ENCODE data around the gene COL27A1. TPM values are rescaled to one million over a fixed set of nuclear protein-coding genes. Genes with fewer than 3 reads are reported as not detected.

COL27A1 gene
- total RNA-seq, 3 donors from 2014 or later: 3.5 to 22.0 (median 6.7) TPM

DNA sequence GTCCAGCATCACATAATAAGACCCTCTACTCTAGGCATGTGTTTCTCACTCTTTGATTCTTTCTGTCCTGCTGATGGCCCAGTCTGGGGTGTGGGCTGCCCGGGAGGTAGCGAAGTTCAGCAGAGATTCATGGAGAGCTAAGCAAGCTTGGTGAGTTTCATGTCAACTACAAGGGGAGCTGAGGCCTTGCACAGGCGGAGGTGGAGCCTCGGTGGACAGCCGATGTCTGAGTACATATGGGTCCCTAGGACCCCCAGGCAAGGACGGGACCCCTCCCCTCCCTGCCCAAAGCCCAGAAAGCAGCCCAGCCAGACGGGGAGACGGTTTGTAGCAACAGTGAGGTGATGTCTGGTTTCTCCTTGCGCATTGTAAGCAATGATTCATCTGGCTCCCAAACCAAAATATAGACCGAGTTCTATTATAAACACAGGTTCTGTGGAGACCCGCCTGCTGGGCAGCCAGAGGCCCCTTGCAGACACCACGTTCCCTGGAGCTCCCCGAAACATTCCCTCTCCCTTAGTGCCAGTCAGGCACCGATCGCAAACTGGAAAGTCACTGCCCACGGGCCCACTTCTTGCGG lies 45.5 kb downstream of the COL27A1 start:
- peaks cover 0 to 4% of the 10 kb centered on the region in 2 donors for H3K4me1 ChIP-seq
- no peak overlapping the region for H3K27ac ChIP-seq
- no peak for DNase-seq (ENCODE audit: low spot score in 2 of 2)
- intact Hi-C loops (cut with DNase I; ENCODE audit: low total_unique reads): no loop called here
- H3K36me3 ChIP-seq: no peaks in the 10 kb centered on the region
- TF ChIP-seq POLR2AphosphoS5 (IDR thresholded peaks at IDR 0.05) (no peak), POLR2A (IDR thresholded peaks at IDR 0.05) (no peak)
- TF ChIP-seq, protein P1, sequence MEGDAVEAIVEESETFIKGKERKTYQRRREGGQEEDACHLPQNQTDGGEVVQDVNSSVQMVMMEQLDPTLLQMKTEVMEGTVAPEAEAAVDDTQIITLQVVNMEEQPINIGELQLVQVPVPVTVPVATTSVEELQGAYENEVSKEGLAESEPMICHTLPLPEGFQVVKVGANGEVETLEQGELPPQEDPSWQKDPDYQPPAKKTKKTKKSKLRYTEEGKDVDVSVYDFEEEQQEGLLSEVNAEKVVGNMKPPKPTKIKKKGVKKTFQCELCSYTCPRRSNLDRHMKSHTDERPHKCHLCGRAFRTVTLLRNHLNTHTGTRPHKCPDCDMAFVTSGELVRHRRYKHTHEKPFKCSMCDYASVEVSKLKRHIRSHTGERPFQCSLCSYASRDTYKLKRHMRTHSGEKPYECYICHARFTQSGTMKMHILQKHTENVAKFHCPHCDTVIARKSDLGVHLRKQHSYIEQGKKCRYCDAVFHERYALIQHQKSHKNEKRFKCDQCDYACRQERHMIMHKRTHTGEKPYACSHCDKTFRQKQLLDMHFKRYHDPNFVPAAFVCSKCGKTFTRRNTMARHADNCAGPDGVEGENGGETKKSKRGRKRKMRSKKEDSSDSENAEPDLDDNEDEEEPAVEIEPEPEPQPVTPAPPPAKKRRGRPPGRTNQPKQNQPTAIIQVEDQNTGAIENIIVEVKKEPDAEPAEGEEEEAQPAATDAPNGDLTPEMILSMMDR (IDR thresholded peaks at IDR 0.05): no peak
- H3K27me3 ChIP-seq: no peaks in the 10 kb centered on the region
- H3K4me3 ChIP-seq: no peak overlapping the region
- no peaks in the 10 kb centered on the region for H3K9me3 ChIP-seq

DNA sequence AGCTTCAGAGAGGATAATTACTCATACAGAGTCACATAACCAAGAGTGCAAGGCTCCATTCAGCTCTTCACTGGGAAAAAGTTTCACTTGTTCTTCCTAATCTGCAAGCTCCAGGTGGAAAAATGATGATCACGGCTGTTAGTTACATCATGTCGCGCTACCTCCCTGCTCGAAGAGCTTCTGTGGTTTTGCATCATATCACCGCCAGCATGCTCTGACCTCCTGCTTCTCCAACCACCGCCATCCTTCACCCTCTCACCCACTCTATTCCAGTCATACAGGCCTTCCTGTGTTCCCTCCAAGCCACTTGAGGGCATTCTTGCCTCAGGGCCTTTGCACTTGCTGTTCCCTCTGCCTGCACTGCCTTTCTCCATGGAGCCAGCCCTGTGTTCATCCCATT lies 47.1 kb downstream of the COL27A1 start:
- no peaks in the 10 kb centered on the region for H3K27me3 ChIP-seq
- no peaks in the 10 kb centered on the region for H3K36me3 ChIP-seq
- TF ChIP-seq, protein P1 (IDR thresholded peaks at IDR 0.05): no peak
- TF ChIP-seq POLR2A (IDR thresholded peaks at IDR 0.05): no peak
- TF ChIP-seq POLR2AphosphoS5 (IDR thresholded peaks at IDR 0.05): no peak
- no peaks in the 10 kb centered on the region for H3K9me3 ChIP-seq
- no peak for DNase-seq (ENCODE audit: low spot score in 2 of 2)
- no peak overlapping the region for H3K27ac ChIP-seq
- H3K4me1 ChIP-seq: peaks cover 2 to 15% of the 10 kb centered on the region in 2 donors
- intact Hi-C loops (cut with DNase I; ENCODE audit: low total_unique reads): no loop called here
- no peak overlapping the region for H3K4me3 ChIP-seq

DNA sequence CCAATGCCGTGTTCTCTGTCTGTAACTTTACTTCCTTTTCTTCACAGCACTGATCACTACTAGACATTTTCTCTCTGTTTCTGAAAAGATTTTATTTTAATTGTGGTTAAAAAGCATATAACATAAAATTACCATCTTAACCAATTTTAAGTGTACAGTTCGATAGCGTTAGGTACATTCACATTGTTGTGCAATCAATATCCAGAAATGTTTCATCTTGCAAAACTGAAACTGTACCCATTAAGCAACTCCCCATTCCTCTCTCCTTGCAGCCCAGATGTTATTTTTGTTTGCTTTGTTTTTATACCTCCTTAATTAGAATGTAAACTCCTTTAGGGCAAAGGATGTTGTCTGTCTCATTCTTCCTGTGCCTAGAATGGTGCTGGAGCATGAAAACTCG lies 47.5 kb downstream of the COL27A1 start:
- H3K36me3 ChIP-seq: no peaks in the 10 kb centered on the region
- no peak for DNase-seq (ENCODE audit: low spot score in 2 of 2)
- intact Hi-C loops (cut with DNase I; ENCODE audit: low total_unique reads): no loop called here
- H3K27me3 ChIP-seq: no peaks in the 10 kb centered on the region
- TF ChIP-seq POLR2AphosphoS5 (IDR thresholded peaks at IDR 0.05): no peak
- TF ChIP-seq, protein P1 (IDR thresholded peaks at IDR 0.05): no peak
- no peak for TF ChIP-seq POLR2A (IDR thresholded peaks at IDR 0.05)
- no peak overlapping the region for H3K27ac ChIP-seq
- H3K4me1 ChIP-seq: peaks cover 3 to 15% of the 10 kb centered on the region in 2 donors
- H3K9me3 ChIP-seq: no peaks in the 10 kb centered on the region
- no peak overlapping the region for H3K4me3 ChIP-seq

DNA sequence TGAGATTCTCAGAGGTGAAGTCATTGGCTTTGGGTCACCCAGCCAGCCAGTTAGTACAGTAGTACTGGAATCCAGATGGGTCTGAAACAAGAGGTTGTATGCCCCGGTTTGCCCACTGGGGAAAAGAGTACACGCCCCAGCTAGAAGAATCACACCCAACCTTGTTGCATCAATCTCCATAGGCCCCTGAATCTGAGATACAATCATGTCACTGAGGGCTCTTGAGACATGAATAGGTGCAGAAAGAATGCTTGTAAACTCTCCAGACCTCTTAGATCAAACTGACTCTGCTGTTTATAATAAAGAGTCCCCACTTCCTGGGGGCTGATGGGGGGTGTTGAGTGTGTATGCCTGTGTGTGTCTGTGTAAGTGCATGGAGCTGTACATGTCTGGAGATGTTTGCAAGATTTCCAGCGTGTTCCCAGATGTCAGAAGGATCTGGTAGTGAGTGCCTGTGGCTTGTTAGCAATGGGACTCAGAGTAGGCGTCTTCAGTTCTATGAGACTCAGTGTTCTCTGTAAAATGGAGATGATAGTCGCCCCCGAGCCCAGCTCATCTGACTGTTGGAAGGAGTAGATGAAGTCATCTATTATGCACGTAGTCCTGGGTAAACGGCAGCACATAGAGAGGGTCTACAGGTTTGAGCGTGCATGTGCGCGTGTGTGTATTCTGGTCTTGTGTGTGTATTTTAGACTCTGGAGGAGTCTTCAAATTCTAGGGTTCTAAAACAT lies 48.2 kb downstream of the COL27A1 start:
- Histone ChIP-seq H3K9me3 (no peaks in the 10 kb centered on the region), H3K36me3 (no peaks in the 10 kb centered on the region), H3K4me1 (peaks cover 3 to 15% of the 10 kb centered on the region in 2 donors), H3K4me3 (no peak overlapping the region), H3K27me3 (no peaks in the 10 kb centered on the region), H3K27ac (no peak overlapping the region)
- TF ChIP-seq POLR2A (IDR thresholded peaks at IDR 0.05) (no peak), POLR2AphosphoS5 (IDR thresholded peaks at IDR 0.05) (no peak)
- TF ChIP-seq, protein P1 (IDR thresholded peaks at IDR 0.05): no peak
- intact Hi-C loops (cut with DNase I; ENCODE audit: low total_unique reads): no loop called here
- DNase-seq (ENCODE audit: low spot score in 2 of 2): no peak

DNA sequence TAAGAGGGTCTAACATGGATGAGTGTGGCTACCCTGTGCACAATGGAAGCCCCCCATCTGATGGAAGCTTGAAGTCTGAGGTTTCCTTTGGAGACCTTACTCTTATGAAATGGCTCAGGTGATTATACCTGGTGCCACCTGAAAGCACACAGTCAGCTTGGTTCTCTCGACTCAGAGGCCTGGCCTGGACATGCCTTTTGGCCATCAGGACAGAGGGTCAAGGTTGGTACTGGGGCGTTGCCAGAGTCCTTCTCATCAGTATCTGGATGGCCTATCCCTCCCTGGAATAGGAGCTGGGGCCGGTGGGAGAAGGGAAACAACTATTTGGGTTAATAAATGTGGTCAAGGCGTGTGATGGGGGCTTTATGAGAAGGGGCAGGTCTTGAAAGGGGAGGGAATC lies 48.9 kb downstream of the COL27A1 start:
- Histone ChIP-seq H3K4me3 (no peak overlapping the region), H3K27me3 (no peaks in the 10 kb centered on the region), H3K9me3 (no peaks in the 10 kb centered on the region), H3K36me3 (no peaks in the 10 kb centered on the region), H3K4me1 (peaks cover 3 to 15% of the 10 kb centered on the region in 2 donors), H3K27ac (no peak overlapping the region)
- no peak for TF ChIP-seq POLR2A (IDR thresholded peaks at IDR 0.05)
- TF ChIP-seq, protein P1 (IDR thresholded peaks at IDR 0.05): no peak
- no peak for TF ChIP-seq POLR2AphosphoS5 (IDR thresholded peaks at IDR 0.05)
- no peak for DNase-seq (ENCODE audit: low spot score in 2 of 2)
- intact Hi-C loops (cut with DNase I; ENCODE audit: low total_unique reads): no loop called here
